ENCODE measurements around the gene PIM3. TPM values are rescaled to one million over a fixed set of nuclear protein-coding genes. Genes with fewer than 3 reads are reported as not detected.
A peak's percentile ranks its signal among the peaks of the same experiment; 100 is the strongest.

PIM3 gene
- polyA plus RNA-seq, 1 of the 3 experiments (the other 2 are of a cell fraction) = 15.3 TPM

GRCh38 chr22:50009765-50010675, 49.4 kb downstream of the PIM3 start:
- no peak overlapping the region for H3K9ac ChIP-seq
- DNase-seq = peak; percentile 44
- TF ChIP-seq GATA2 (CRISPR knock-in tag; IDR thresholded peaks at IDR 0.05) (no peak), TEAD4 (IDR thresholded peaks at IDR 0.05; ENCODE audit: borderline replicate concordance, insufficient read depth) (no peak), NFIC (IDR thresholded peaks at IDR 0.05; ENCODE audit: borderline replicate concordance) (no peak), TCF12 (IDR thresholded peaks at IDR 0.05) (no peak), MXI1 (IDR thresholded peaks at IDR 0.05; ENCODE audit: low read depth, low read length) (no peak), RCOR1 (IDR thresholded peaks at IDR 0.05; ENCODE audit: low read length) (no peak), CHD2 (IDR thresholded peaks at IDR 0.05; ENCODE audit: low read length, partially characterized antibody) (no peak), RXRA (IDR thresholded peaks at IDR 0.05; ENCODE audit: borderline replicate concordance, low read depth) (no peak), MAX (IDR thresholded peaks at IDR 0.05; ENCODE audit: low read depth) (no peak), SIN3A (IDR thresholded peaks at IDR 0.05; ENCODE audit: borderline replicate concordance, low read depth, low read length) (no peak), POLR2AphosphoS5 (IDR thresholded peaks at IDR 0.05; ENCODE audit: low read depth, low read length) (no peak), TAF1 (IDR thresholded peaks at IDR 0.05; ENCODE audit: borderline replicate concordance, low read depth, low read length) (no peak), YY1 (IDR thresholded peaks at IDR 0.05; ENCODE audit: low read depth) (no peak)
- no peaks in the 10 kb centered on the region for H3K36me3 ChIP-seq (replicated peaks in 1 of 2; ENCODE audit: control insufficient read depth in 1 of 2, insufficient read depth in 2 of 2, low read length in 1 of 2)
- no peaks in the 10 kb centered on the region for H3K4me1 ChIP-seq (ENCODE audit: control insufficient read depth in 1 of 2, insufficient read depth in 2 of 2, low read depth in 1 of 2, low read length in 1 of 2)
- H3K9me2 ChIP-seq = no peaks in the 10 kb centered on the region
- WGBS (ENCODE audit: low lambda C conversion rate) = 78% methylated on average over 24 of the region's 46 CpGs
- H2AFZ ChIP-seq (ENCODE audit: low read depth) = no peak overlapping the region
- peaks cover 50% of the 10 kb centered on the region for H3K27me3 ChIP-seq (ENCODE audit: insufficient read depth)
- ChIA-PET POLR2A (no interaction called here), CTCF (interaction anchor here (2.1 to 3.8 kb wide), 2 partner anchors 20 kb away, joined by 8 to 20 read pairs; no protein-coding TSS in a partner anchor)
- H4K20me1 ChIP-seq (ENCODE audit: insufficient read depth) = no peaks in the 10 kb centered on the region
- H3K9me3 ChIP-seq = no peaks in the 10 kb centered on the region
- no peak overlapping the region for H3K27ac ChIP-seq (ENCODE audit: low read depth in 2 of 2, low read length in 1 of 2)
- H3K4me2 ChIP-seq = no peak overlapping the region
- no peaks in the 10 kb centered on the region for H3K79me2 ChIP-seq (ENCODE audit: insufficient read depth)
- no peaks in the 10 kb centered on the region for H3F3A ChIP-seq (replicated peaks; ENCODE audit: insufficient read depth)
- H3K4me3 ChIP-seq (ENCODE audit: low read depth in 2 of 2, low read length in 1 of 2) = no peak overlapping the region

GRCh38 chr22:50010676-50011446, 50.3 kb downstream of the PIM3 start:
- no peaks in the 10 kb centered on the region for H3K79me2 ChIP-seq (ENCODE audit: insufficient read depth)
- no peaks in the 10 kb centered on the region for H3K9me3 ChIP-seq
- POLR2A ChIA-PET = no interaction called here
- no peaks in the 10 kb centered on the region for H3K36me3 ChIP-seq (replicated peaks in 1 of 2; ENCODE audit: control insufficient read depth in 1 of 2, insufficient read depth in 2 of 2, low read length in 1 of 2)
- CTCF ChIA-PET = interaction anchor here (0.8 to 3.8 kb wide), 2 partner anchors 19 to 80 kb away, joined by 3 to 20 read pairs; no protein-coding TSS in a partner anchor
- 31% methylated on average over 15 of the region's 61 CpGs for WGBS (ENCODE audit: low lambda C conversion rate)
- H3K27me3 ChIP-seq (ENCODE audit: insufficient read depth) = peaks cover 52% of the 10 kb centered on the region
- no peak overlapping the region for H3K27ac ChIP-seq (ENCODE audit: low read depth in 2 of 2, low read length in 1 of 2)
- H3K4me1 ChIP-seq (ENCODE audit: control insufficient read depth in 1 of 2, insufficient read depth in 2 of 2, low read depth in 1 of 2, low read length in 1 of 2) = no peaks in the 10 kb centered on the region
- no peak overlapping the region for H3K4me2 ChIP-seq
- DNase-seq = no peak
- H4K20me1 ChIP-seq (ENCODE audit: insufficient read depth) = no peaks in the 10 kb centered on the region
- H2AFZ ChIP-seq (ENCODE audit: low read depth) = no peak overlapping the region
- no peak overlapping the region for H3K9ac ChIP-seq
- H3K9me2 ChIP-seq = no peaks in the 10 kb centered on the region
- TF ChIP-seq REST (IDR thresholded peaks at IDR 0.05; ENCODE audit: low read depth, low read length) = no peak
- TF ChIP-seq TCF12 (IDR thresholded peaks at IDR 0.05) = no peak
- no peak for TF ChIP-seq USF1 (IDR thresholded peaks at IDR 0.05; ENCODE audit: borderline replicate concordance, low read depth)
- H3K4me3 ChIP-seq (ENCODE audit: low read depth in 2 of 2, low read length in 1 of 2) = no peak overlapping the region
- H3F3A ChIP-seq (replicated peaks; ENCODE audit: insufficient read depth) = no peaks in the 10 kb centered on the region
